GM19238 (cell line): ENCODE measurements around the gene NTRK1.

Experiments used
- DNase-seq: peaks from one replicate; pipeline ENCODE4 v3.0.0; 2011; ENCODE audit warnings: low spot score; ENCODE audit not compliant: insufficient read length

NTRK1 gene

GRCh38 chr1:156896490-156897033, 35.9 kb downstream of the NTRK1 start:
- no peak for DNase-seq

- no peak for DNase-seq
Measured at GRCh38 chr1:156897078-156897825, 36.6 kb downstream of the NTRK1 start.

GRCh38 chr1:156898161-156898566, 37.5 kb downstream of the NTRK1 start:
- DNase-seq = no peak

- DNase-seq = no peak
Measured at GRCh38 chr1:156898971-156899664, 38.5 kb downstream of the NTRK1 start.

- no peak for DNase-seq
Measured at GRCh38 chr1:156899956-156900718, 39.5 kb downstream of the NTRK1 start.

GRCh38 chr1:156900896-156901589, 40.4 kb downstream of the NTRK1 start:
- no peak for DNase-seq

- no peak for DNase-seq
Measured at GRCh38 chr1:156901590-156901900, 40.9 kb downstream of the NTRK1 start.

- no peak for DNase-seq
Measured at GRCh38 chr1:156901966-156902915, 41.6 kb downstream of the NTRK1 start.

GRCh38 chr1:156903328-156904091, 42.8 kb downstream of the NTRK1 start:
- DNase-seq = no peak

- no peak for DNase-seq
Measured at GRCh38 chr1:156904187-156904959, 43.7 kb downstream of the NTRK1 start.

- DNase-seq = no peak
Measured at GRCh38 chr1:156905176-156905575, 44.5 kb downstream of the NTRK1 start.

- DNase-seq = no peak
Measured at GRCh38 chr1:156905651-156906050, 45.0 kb downstream of the NTRK1 start.

GRCh38 chr1:156906206-156906906, 45.7 kb downstream of the NTRK1 start:
- no peak for DNase-seq

- no peak for DNase-seq
Measured at GRCh38 chr1:156908541-156908940, 47.9 kb downstream of the NTRK1 start.

GRCh38 chr1:156908955-156909354, 48.3 kb downstream of the NTRK1 start:
- DNase-seq = no peak

GRCh38 chr1:156909671-156910070, 49.0 kb downstream of the NTRK1 start:
- DNase-seq = no peak

- peak; percentile 66 for DNase-seq
Measured at GRCh38 chr1:156910309-156910782, 49.7 kb downstream of the NTRK1 start.
